HG03066 (cell line): ENCODE measurements around the gene GRM8.
A peak's percentile ranks its signal among the peaks of the same experiment; 100 is the strongest.
"Not testable (repeated sequence)": the region's sequence is repeated elsewhere in the genome, so short reads cannot be mapped to it uniquely, and the experiment has no call there.

Source experiments
- ATAC-seq: cut with Tn5 transposase; IDR thresholded peaks from one replicate; pipeline ENCODE4 v1.9.1; 2021; ENCODE audit warnings: low read depth; ENCODE audit not compliant: unreplicated experiment

GRM8 gene

DNA sequence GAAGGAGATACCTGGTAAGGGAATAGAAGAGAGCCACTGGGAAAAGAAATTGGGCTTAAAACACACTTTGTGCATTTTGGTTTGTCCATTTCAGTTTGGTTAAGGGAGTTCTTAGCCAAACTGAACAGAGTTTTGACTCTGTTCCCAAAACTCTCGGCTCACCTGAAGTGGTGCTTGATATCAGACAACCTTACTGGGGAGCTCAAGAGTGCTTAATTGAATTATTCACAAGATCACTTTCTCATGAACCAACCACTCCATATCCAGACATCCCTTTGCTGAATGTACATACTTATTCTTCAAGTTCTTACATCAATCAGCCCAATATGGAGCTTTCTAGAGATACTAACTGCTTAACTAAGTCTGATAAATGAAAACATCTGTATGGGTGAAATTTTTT lies 413.1 kb downstream of the GRM8 start:
- ATAC-seq = no peak

DNA sequence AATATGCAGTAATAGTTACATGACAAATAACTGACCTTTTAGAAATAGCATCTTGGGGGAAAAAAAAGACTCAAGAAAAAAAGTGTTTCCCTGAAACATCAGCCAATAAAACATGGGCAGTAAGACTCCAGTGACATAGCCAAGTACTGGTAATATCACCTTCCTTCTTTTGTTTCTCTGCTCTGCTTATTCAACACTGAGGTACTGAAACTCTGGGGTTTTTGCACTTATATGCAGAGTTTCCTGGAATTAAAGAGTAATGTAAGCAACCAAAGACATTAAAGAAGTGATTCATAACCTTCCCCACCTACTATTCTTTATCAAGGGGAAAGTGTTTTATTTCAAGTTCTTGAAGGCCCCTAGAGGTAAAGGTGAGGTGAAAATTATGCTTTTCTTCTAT lies 414.5 kb downstream of the GRM8 start:
- no peak for ATAC-seq

DNA sequence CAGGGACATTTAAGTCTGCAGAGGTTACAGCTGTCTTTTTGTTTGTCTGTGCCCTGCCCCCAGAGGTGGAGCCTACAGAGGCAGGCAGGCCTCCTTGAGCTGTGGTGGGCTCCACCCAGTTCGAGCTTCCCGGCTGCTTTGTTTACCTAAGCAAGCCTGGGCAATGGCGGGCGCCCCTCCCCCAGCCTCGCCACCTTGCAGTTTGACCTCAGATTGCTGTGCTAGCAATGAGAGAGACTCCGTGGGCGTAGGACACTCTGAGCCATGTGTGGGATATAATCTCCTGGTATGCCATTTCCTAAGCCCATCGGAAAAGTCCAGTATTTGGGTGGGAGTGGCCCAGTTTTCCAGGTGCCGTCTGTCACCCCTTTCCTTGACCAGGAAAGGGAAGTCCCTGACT lies 421.5 kb downstream of the GRM8 start:
- ATAC-seq = not testable (repeated sequence)

DNA sequence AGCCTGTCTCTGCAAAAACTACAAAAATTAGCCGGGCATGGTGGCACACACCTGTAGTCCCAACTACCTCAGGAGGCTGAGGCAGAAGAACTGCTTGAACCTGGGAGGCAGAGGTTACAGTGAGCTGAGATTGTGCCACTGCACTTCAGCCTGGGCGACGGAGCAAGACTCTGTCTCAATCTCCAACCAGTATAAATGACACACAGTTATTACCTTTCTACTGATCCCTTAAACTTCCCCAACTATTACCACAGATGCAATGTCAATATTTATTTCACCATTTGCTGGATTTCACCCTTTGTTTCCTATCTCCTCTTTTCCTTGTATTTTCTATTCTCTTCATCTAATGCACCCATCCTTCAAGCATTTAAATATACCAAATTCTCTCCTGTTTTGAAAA lies 431.8 kb downstream of the GRM8 start:
- ATAC-seq = no peak

DNA sequence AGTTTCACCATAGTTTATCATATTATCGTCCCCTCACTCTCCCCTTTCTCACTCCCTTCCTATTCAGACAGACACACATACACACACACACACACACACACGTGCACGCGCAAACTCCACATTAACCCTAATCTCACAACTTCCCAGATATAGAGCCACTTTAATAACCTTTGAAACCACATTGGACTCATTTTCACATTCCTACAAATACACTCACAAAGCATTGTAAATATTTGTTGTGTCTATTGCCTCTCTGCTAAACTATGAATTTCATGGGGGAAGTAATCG lies 433.6 kb downstream of the GRM8 start:
- ATAC-seq = no peak

DNA sequence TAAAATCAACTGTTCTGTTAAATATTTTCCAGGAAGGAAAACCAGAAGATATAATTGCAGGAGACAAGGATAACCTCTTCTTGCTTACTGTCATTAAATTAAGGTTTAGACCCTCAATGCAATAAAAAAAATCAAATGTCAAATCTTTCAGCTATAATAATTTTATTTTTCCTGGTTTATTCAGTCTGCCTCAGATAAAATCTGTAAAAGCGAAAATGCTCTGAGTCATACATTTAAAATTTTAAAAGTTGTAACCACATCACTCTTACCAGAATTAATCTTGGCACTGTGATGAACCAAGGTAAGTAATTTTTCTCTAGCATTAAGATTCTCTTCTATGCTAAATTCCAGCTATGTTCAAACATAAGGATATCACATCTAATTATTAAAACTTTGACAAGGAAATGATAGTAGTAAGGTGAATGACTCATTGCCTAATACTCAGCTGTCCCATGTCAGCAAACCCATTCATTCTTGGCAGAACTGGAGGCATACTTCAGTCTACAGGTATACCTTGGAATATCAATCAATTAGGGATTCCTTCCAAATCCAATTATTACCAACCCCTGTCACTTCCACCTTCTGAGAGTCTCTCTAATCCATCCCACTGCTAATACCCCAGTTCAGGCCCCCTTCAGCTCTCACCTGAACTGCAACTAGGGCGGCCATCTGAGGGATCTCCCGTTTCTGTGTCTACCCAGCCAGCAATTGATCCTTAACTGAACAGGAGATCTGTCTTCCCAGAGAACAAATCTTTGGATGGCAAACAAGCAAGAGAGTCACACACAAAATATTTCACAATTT lies 434.1 kb downstream of the GRM8 start:
- no peak for ATAC-seq

DNA sequence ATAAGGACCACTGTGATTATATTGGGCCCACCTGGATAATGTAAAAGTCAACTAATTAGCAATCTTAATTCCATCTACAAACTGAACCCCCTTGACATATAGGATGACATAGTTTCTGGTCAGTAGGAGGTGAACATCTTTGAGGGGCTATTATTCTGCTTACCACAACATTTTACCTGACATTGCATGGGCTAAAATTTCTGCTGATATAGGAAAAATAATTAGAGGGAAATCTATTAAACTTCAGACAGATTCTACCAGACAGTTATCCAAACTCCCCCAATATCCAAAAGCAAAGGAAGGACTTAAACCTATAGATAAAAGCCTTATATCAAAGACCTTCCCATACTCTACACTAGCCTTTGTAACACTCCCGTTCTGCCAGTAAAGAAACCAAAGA lies 443.6 kb downstream of the GRM8 start:
- ATAC-seq = no peak

DNA sequence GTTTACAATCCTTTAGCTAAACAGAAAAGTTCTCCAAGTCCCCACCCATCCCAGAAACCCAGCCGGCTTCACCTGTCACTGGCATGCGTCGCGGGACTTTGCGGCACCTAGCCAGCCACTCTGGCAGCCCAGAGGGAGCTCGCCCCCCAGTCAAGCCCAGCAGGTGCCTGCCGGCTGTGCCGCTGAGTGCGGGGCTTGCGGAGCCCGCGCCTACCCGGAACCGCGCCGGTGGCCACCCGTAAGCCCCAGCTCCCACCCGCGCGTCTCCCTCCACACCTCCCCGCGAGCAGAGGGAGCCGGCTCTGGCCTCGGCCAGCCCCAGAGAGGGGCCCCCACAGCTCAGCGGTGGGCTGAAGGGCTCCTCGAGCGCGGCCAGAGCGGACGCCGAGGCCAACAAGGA lies 446.1 kb downstream of the GRM8 start:
- ATAC-seq = no peak

DNA sequence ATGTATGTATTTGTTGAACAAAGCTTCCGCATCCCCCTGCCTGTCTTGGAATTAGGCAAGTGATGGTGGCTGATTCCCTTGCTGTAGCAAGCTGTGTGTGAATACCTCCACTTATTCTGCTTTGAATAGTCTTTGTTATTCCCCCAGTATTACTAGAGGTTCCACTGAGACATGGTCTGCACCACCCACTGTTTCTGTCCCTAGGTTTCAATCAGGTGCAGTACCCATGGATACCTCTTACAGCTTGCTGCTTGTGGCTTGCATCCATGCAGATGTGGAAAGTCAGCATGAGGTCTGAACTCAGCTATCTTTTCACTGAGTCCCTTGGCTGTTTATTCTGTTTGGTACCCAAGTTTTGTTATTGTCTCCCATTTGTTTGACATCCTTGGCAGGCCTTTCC lies 447.4 kb downstream of the GRM8 start:
- no peak for ATAC-seq

DNA sequence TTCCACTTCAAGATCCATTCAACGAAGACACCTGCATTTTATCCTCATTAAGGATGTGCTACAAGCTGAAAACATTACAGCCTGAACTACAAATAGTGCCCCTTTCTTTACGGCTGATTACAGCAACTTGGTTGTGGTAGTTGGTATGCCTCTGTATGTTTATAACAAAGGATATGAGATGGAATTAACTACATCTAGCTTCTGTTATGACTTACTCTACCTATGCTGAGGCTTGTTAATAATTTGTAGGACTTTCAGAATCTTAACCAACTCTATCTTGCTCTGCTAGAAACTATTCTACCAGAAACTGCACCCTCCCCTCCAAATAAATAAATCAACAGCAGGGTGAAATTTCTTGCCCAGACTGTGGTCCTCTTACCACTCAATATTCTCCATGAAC lies 448.1 kb downstream of the GRM8 start:
- peak; percentile 67 for ATAC-seq

DNA sequence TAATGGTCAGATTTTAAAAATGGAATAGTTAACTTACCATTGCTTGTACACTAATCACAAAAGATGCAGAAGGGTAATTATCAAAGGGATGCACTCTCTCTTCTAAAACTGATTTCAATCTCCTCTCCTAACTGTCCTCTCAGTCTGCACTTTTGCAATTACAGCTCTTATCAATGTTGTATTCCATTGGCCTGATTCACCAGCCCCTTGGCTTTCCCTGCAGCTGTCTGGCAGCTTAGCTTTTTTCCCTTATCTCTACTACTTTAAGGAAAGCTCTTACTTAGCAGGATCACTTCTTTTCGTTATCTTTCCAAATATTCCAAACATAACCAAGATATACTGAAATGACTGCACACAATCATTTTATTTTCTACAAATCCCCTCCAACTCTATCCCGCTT lies 448.8 kb downstream of the GRM8 start:
- ATAC-seq = no peak

DNA sequence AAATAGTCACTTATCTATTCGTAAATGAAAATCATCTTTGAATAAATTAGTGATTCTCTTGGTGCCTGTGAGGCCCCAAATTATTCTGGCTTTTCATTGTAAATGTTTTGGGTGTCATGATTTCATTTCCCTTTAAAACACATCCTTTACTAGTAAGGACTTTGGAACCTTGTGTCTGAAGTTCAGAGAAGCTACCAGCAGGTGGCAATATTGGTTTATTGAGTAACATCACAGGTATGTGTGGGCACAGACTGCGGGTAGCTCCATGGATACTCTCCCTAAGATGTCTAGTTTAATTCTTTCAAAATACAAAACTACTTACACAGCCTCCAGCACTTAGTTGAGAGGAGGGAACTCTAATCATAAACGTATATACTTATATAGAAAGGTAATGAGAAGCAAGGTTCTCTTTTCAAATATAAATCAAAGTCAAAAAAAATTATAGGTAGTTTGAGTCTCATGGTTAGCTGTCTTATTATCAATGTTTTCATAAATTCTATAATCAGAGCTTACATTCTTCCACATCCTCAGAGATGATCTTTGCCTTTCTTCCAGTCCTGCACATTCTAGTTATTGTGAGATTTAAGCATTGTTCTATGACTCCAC lies 449.6 kb downstream of the GRM8 start:
- ATAC-seq = peak; percentile 79

DNA sequence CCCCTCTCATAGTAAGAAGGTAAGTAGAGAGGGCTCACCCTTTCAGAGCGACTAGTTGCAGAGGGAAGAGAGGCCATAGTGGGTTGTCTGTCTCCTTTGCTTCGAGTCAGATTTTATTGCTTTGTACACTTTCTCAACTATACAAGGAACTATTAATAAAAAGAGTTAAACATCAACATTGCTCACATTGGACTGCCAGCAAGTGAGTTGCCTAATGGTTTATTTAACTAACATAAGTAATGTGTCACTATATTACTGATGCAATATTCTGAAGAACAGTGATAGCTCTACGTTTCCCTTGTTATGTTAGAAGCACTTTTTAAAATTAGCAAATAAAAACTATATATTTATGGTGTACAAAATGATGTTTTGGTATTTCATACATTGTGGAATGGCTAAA lies 451.0 kb downstream of the GRM8 start:
- ATAC-seq = no peak

DNA sequence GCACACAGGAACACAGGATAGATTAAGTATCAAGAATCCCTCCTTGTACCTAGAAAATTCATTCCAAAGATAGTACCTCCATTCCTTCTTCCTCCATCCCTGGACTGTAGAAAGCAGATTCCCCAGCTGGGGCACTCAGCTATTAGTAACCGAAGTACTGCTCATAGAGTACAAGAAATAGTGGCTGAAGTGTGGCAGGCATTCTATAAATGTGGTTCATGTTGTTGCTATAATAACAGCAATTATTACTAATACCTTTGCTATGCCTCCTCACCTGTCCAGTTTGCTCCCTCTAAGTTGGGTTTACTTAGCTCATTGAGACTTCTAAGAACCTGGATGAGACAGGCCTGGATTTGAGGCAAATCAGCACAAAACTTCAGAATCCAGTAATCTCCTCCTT lies 453.2 kb downstream of the GRM8 start:
- no peak for ATAC-seq

DNA sequence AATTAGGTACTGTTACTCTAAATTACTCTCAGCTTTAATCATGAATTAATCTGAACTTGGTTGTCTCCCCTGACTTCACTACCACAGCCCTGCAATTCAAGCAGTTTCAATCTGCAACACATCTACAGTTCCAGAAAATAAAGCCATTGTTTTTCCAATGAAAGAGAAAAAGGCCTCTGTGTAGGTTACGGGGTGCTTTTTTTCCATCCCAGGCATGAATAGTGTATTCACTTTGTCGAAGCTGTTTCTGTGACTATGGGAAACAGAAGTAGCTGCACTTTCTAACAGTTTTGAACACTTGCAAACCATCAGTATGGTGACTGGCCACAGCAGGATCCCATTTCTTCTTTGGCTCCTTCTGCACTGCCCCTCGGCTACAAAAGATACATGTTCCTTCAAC lies 460.2 kb downstream of the GRM8 start:
- ATAC-seq = no peak

DNA sequence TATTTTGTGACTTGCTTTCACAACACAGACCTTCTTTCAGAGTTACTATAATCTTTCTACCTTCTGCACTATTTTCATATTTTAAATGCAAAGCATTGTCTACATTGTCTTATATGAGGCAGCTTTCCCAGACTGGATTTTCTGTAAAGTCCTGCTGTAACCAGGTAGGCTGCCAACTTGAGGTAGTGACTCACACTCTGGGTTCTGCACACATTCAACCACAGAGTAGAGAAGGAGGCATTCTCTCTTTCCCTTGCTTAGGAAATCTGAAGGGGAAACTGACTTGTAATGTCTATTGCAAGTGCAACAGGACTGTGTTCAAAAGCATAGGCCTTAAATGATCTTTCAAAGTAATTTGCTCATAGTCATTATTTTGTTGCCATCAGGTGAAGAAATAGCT lies 461.4 kb downstream of the GRM8 start:
- no peak for ATAC-seq

DNA sequence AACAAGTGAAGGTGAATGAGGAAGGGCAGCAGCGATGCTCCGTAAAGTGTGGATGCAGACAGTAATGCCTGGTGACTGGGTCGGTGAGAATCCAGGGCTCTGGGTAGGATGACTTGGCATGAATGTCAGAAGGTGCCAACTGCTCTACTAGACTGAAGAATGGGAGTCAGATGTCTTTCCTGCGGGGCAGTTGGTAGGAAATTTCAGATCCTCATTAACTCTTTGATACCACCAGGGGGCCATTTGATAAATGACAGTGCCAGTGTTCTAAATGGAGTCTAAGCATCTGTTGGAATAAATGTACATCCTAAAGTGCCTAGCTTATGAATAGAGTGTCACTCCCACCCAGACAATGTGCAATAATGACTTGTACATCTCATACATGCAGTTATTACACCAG lies 462.0 kb downstream of the GRM8 start:
- no peak for ATAC-seq

DNA sequence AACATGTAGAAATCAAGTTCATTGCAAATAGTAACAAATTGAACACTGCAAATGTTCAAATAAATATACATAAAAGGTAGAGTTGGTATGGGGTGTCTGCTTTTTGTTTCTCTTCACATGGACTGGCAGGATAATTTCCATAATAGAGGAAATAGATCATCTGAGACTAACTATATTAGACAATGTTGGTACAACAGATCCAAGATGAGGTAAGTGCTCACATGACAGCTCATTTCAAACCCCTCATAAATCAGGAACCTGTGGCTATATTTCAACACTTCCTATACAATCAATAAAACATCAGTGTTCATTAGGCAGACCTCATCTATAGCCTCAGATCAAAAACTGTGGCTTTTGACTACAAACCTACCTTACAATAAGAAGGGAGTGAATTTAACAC lies 469.1 kb downstream of the GRM8 start:
- no peak for ATAC-seq

DNA sequence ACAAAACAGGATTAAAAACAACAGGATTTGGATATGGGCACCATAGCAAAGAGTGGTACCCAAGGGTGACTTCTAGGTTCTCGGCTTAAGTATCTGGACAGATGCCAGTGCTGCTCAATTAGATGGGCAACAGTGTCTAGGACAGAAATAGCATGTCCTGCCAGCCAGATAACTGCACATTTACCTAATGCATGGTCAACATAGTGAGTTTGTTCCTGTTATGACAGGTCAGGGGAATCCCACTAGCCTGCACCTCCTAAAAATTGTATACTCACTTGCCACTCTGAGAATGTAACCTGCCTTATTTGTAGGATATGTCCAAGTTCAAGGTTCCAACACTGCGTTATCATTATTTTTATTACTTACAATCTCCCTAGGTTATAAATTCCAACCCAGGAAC lies 471.7 kb downstream of the GRM8 start:
- no peak for ATAC-seq

DNA sequence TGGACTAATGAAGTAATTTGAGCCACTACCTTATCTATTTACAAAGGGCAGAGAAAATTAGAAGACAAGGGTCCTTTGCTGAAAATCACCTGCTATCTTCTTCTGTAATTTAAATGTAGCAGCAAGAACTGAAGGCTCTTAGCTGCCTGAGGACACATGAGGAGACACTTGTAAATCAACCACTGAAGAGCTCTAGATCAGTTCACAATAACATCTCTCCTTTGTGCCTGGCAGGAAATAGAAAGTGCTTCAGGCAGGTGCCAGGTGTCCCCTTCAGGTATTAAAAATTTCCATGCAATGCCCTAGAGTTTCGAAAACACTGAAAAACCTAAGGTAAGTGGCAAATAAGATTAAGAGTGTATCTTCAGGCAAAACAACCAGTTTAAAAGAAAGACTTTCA lies 474.6 kb downstream of the GRM8 start:
- no peak for ATAC-seq

DNA sequence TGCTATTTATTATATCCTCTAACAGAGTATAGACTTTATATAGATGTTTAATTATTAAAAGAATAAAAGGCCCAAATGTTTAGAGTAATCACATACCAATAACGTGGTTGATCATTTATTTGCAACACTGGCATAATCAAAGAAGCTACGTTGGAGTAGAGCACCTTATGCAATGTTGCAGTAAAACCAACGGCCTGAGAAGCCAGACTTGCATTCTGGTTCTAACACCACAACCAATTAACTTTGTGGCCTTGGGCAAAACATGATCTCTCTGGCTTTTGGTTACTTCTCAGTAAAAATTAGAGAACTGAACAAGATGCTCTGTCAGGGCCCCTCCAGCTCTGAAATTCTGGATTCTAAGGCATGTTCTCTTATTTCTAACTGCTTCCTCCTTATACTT lies 476.2 kb downstream of the GRM8 start:
- ATAC-seq = no peak

DNA sequence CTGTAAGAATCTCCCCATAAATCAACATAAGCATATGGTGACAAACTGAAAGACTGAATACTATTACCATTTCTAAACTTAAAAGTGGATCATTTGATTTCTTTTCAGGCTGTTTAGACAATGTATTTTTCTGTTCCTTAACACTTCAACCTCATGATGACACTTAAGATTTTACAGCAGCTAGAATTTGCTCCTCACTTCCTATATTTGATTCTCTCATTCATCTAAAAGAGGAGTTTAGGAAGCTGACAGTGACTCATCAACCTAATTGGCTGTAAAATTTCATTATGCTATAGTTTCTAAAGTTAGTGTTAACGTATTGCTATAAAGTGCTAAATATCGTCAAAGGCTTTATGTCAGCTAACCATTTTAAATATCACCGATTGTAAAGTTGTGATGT lies 478.7 kb downstream of the GRM8 start:
- ATAC-seq = no peak

DNA sequence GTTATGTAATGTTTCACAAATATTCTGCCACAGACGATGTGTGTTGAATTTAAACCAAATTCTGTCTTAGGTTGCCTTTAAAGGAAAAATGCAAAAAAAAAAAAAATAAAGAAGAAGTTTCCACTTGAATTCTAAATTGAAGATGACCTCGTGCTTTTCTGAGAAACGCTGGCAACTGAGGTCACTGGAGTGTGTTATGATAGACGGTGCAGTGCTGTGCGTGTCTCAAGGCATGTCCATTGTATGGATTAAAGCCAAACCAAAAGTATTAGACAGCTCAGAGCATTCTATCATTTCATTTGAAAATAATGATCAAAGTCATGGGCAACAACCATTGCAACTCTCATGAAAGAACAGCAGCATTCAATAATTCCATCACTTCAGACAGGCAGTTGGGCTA lies 483.9 kb downstream of the GRM8 start:
- no peak for ATAC-seq
